GM19023 (cell line): ENCODE data around the gene CLEC3A.
"Not testable (repeated sequence)": the region's sequence is repeated elsewhere in the genome, so short reads cannot be mapped to it uniquely, and the experiment has no call there.

Experiments
- ATAC-seq: cut with Tn5 transposase; IDR thresholded peaks from one replicate; pipeline ENCODE4 v1.9.1; 2021; ENCODE audit warnings: mild to moderate bottlenecking, moderate library complexity; ENCODE audit not compliant: unreplicated experiment

Gene CLEC3A

DNA sequence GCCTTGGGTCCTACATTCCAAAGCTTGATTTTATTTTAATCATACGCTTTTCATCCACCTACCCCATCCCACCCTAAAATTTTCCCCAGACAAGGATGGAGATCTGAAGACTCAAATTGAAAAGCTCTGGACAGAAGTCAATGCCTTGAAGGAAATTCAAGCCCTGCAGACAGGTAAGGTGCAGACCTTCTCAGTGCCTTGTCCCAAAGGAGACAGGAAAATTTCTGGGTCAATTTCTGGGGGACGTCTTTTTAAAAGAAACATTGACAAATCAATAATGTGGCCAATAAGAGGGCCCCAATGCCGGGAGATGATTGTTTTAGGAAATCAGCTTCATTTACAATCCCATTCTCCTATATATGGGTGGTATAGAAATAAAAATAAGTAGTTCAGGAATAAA is 5.7 kb downstream of the CLEC3A start:
- ATAC-seq = no peak

DNA sequence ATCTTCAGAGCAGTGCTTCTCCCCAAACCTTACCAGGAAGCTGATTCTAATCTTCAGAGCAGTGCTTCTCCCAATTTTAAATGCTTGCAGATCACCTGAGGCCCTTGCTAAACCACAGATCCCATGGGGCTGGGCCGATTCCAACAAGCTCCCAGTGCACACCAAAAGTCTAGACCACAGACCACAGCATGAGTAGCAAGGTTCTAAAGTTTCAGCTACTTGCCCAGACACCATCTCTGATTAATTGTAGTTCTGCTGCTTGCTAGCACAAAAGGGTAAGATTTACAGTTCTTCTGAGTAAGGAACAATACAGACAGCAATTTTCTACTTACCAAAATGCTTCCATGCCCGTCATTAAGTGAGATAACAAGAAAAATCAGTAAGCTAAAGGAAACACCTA is 12.2 kb downstream of the CLEC3A start:
- no peak for ATAC-seq

DNA sequence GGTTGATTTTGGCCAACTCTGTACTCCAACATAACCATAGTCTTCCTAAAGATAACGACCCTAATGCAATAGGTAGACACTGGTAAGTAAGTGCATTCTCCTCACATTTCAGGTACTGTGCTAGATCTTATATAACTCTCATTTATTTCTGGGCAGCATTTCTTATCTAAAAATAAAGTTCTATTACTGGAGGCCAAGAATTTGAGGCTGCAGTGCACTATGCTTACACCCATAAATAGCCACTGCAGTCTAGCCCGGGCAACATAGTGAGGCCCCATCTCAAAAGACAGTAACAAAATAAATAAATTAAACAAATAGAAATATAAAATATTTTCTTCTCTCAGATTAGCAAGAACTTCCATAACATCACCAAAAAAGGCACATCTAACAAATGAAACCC is 12.7 kb downstream of the CLEC3A start:
- no peak for ATAC-seq

DNA sequence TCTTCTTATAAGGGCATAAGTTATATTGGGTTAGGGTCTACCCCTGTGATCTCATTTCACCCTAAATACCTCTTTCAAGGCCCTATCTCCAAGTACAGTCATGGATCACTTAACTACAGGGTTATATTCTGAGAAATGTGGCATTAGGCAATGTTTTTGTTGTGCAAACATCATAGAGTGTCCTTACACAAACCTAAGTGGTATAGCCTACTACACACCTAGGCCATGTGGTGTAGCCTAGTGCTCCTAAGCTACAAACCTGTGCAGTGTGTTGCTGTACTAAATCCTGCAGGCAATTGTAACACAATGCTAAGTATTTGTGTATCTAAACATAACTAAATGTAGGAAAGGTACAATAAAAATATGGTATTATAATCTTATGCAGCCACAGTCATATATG is 18.0 kb downstream of the CLEC3A start:
- no peak for ATAC-seq

DNA sequence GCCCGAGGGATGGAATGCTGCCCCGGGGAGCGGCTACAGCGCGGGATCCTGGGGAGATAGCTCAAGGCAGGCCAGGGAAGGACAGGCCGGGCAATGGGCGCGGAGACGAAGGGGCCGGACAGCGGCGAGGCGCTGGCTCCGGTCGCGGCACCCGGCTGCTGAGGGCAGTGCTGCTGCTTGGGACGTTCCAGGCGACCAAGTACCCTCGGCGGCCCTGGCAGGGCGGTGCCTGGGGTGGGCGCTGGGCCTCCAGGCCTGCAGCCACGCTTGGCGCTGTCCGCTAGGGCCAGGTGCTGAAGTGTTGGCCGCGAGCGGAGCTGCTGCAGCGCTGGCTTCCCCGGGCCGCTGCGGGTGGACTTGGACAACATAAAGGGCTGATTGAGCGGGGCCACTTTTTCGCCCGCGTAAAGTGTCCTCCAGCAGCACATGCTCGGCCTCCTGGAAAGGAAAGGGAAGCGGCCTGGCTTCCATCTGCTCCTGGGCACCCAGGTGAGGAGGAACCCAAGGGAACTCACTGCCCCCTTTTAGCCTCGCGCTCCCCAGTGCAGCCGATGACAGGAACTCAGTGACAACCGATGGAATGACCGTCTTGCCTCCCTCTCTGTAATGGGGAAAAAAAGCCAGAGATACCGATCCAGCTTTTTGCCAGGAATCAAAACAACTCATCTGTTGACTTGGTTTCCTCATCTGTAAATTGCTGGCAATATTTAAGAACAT is 23.7 kb downstream of the CLEC3A start:
- no peak for ATAC-seq

DNA sequence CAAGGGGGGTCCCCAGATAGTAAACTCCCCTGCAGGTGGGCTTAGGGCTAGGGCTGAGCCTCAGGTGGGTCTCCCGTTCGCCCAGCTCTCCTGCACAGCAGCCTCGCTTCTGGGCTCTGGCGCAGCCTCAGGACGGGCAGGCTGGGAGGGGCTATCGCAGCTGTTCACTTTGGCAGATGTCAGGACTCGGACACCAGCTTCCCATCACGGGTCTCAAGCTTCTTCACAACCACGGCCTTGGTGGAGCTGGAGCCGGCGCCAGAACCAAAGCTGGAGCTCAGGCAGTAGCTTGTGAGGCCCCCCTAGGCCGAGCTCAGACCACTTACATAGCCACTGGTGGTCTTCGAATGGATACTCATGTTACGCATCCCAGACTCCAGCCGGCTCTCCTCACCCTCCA is 26.0 kb downstream of the CLEC3A start:
- no peak for ATAC-seq

DNA sequence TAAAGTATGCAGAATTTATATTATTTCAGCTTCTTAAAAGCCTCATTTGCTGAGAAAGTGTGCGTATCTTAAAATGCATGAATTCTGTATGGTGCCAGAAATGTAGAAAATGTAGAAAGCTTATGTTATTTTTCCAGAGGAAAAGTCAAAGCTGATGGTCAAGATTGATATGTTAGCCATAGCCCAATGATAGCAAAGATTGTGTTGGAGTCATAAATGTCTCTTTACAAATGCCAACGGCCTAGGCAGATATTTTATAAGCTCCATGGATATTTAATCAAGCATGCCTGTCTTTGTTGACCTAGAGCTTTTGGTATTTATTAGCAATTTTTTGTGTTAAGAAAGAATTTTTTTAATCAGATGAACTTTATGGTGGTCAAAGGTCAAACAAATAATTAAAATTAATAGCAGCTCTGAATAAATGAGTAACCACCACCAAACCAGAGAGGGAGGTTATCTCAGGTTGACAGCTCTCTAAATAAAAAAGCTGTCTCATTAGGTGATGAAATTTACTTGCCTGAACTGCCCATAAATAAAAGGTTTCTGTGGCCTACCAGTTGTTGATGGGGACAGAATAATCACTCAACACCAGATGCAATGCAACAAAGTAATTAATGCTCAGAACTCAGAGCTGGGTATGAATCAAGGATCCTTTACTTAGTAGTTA is 28.5 kb downstream of the CLEC3A start:
- no peak for ATAC-seq

DNA sequence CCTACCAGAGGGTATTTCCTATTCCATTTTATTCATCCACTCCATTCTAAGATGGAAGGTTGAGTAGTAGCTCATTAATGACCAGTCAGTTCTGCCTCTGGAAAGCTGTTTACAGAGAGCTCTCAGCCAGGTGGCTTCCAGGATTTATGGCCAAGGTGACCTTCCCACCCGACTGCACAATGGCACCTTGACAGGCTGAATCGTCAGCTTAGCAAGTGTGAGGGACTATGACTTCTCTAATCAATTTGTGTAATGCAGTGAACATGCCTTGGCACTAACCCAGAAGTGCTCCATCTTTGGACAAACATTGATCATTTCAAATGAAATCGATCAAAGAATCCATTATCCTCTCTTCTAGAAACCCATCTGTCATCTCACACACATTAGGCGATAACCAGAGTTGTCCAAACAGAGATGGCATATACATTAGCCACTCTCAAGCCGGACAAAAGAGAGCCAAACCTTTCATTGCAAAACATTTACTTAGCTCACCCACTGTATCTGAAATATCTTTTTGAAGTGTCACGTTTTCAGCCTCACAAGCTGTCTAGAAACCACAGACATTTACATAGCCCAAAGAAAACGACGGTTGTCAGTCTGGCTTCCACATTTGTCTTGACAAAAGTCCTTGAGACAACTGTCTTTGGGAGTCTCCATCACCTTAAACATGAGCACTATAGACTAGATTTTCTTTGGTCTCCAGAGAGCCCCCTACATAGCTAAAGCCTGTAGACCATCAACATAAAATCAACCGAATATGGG is 35.6 kb downstream of the CLEC3A start:
- ATAC-seq = no peak

DNA sequence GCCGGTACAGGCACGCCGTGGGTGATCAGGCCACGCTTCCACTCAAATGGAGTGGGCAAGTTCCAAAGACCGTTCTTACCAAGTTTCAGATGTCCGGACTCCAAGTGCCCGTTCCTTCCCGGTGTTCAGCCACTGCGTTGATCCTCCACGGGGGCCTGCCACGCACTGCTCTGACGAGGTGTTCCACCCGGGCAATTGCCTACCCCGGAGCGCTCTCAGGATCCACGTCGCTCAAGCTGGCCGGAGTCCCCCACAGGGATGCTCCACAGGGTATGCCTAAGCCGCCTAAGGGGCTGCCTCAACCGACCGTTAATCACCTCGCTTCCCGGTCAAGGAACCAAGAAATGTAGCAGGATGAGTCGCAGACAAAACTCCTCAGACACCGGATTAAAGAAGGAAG is 37.5 kb downstream of the CLEC3A start:
- not testable (repeated sequence) for ATAC-seq

DNA sequence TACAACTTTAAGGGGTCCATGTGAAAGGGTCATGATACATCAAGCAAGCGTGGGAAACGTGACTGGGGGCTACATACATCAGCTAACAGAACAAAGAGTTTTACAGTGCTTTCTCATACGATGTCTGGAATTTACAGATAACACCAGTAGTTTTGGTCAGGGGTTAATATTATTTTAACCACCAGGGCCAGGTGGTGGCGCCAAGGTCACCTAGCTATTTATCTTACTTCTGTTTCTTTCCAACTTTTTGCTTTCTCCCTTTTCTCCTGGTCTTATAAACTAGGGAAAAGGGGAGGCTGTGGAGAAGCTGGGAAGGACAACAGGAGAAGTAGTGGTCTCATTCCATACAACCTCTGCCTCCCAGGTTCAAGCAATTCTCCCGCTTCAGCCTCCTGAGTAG is 37.9 kb downstream of the CLEC3A start:
- no peak for ATAC-seq

DNA sequence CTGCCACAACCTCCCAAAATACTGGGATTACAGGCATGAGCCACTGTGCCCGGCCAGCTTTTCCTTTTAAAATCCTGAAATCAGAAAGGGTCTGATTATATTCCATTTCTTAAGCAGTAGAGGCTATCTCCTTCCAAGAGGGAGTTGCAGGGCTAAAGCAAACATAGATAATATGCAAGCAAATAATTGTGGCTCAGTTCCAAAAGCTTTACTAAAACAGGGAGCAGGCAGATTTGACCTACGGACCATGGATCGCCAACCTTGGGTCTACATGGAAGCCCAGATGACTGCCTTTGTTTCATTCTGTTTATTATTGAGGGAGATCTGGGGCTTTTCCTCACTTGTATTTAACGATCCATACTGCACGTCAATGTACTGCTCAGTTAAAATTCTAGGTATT is 38.5 kb downstream of the CLEC3A start:
- ATAC-seq = no peak

DNA sequence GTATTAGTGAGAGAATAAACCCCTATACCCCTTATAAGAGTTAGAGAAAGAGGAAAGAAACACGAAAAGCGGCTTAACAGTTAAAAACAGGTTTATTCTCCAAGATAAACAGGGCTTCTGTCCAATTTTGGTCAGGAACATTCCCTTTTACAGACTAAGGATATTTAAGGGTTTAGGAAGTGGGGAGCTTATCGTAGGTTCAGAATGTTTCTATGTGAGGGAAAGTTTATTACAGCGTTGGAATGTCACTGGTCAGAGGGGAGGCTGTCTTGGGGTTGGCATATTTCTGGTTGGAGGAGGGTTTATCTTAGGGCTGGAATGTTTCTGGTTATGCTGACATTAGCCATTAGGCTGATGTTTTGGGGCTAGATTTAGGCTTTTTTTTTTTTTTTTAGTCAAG is 43.0 kb downstream of the CLEC3A start:
- no peak for ATAC-seq

DNA sequence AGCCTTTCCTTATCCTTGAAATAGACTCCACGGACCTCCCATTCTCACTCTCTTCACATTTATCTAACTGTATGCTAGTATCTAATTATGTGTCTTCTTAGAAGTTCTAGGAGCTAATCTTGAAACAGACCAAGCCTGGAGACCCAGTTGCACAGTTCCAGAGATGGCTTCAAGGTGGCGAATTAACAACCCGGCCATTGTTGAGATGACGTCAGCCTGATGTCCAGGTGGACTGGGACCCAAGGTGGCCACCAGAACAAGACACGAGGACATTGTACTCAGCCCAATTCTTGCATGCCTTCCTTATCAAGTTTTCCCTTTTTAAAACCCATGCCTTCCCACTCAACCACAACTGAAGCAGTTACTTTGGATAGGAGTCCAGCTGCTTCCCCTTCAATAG is 47.6 kb downstream of the CLEC3A start:
- no peak for ATAC-seq

DNA sequence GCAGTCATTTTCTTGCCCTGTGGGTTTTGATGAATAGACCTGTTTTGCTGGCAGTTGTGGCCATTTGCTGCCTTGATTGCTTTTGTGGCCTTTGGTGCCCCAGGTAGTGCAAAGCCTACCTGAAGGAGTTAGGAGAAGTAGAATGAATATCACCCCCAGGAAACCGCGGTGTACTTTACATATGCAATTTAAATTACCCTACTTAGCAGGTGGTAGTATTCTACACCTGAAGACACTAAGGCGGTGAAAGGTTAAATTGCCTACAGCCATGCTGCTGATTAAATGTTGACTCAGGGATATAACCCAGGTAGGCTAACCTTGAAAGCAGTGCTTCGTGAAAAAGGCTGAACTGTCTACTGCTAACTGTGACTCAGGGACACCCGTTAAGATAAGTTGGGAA is 49.9 kb downstream of the CLEC3A start:
- ATAC-seq = no peak

DNA sequence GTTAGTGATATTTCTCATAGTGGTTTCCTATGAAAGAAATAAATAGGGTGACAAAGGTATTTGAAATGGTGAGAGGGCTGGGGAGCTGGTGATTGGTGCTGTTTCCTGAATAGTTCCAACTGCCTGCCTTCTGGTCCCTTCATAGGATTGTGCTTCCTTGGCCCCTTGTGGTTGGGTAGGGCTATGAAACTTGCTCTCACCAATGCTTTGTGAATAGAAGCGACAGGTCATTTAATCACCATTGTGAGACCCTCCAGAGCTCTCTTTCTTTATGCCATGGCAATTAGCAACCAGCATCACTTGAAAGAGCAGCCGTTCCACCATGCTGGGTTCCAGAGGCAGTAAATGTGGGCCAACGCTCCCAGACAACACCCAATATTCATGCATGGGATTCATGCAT is 53.5 kb downstream of the CLEC3A start:
- no peak for ATAC-seq

DNA sequence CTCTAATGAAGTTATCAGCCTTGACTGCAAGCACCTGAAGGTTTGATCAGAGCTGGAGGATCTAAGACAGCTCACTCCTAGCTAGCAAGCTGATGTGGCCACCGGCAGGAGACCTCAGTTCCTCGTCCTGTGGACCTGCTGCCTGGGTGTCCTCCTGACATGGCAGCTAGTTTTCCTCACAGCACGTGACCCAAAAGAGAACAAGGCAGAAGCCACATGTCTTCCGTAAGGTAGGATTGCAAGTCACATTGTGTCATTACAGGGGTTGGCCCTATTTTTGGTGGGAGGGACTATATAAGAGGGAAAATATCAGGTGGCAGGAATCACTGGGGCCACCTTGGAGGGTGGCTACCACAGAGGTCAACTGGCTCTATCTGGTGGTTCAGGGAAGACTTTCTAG is 59.0 kb downstream of the CLEC3A start:
- ATAC-seq = no peak
